HCT116 (cell line): ENCODE data around the gene CDCA4. TPM values are rescaled to one million over a fixed set of nuclear protein-coding genes. Genes with fewer than 3 reads are reported as not detected.

ENCODE experiments used
- ATAC-seq: fragments of 200-7000 bp; cut with Tn5 transposase; 2 replicates; pipeline ENCODE4 v1.9.1; 2020; ENCODE audit warnings: mild to moderate bottlenecking, moderate library complexity
- BruUV-seq: library from RNA; stranded (reverse); fragments of 400-500 nt; replicated peaks from 2 replicates; lab custom pipeline; 2021; lab: Mats Ljungman, UMichigan
- CTCF ChIA-PET: fragments of 300-600 bp; sonication (Branson Sonifier 250); formaldehyde crosslinking; loops from one replicate; lab custom pipeline; 2021; ENCODE audit warnings: antibody characterized with exemption; lab: Charles Lee
- POLR2A ChIA-PET: fragments of 300-600, 350-600 bp; sonication (Branson Sonifier 250); formaldehyde crosslinking; loops from one replicate; lab custom pipeline; 2021; ENCODE audit warnings: antibody characterized with exemption; lab: Charles Lee
- RAD21 ChIA-PET, 2 experiments: fragments of 300-600 bp; sonication (Branson Sonifier 250); formaldehyde crosslinking; loops; one replicate each; lab custom pipeline; 2023; ENCODE audit warnings: low total read pairs in 2 of 2; ENCODE audit not compliant: uncharacterized antibody in 2 of 2, unreplicated experiment in 2 of 2, low non-redundant PET in 1 of 2; lab: Charles Lee
- DNase-seq: peaks from one replicate; pipeline ENCODE4 v3.0.0-alpha.2; 2010; ENCODE audit warnings: low read depth, low spot score
- H2AFZ ChIP-seq: fragments of 200-600 bp; shearing (Covaris generic), sonication (generic); 2 replicates; pipeline ENCODE4 v1.6.1; 2017; ENCODE audit warnings: low read depth, mixed run types, mixed read lengths, antibody characterized with exemption, low read length; ENCODE audit not compliant: poor library complexity, severe bottlenecking
- H3K27ac ChIP-seq: 2 replicates; pipeline ENCODE4 v1.5.1; 2012; ENCODE audit warnings: low read depth, low read length
- H3K27me3 ChIP-seq: fragments of 200-600 bp; sonication (generic); 2 replicates; pipeline ENCODE4 v1.6.1; 2016; ENCODE audit warnings: mixed run types, low read length, mixed read lengths; ENCODE audit not compliant: insufficient read depth
- H3K36me3 ChIP-seq, 2 experiments: fragments of 200-500 bp in 1 of 2; fragments of 200-600 bp in 1 of 2; sonication (Bioruptor generic) in 1 of 2; sonication (generic) in 1 of 2; 2 replicates each; pipeline versions ENCODE4 v1.5.1 to v1.6.1; 2014 to 2016; ENCODE audit warnings: low read length in 2 of 2, inconsistent platforms in 1 of 2, mixed read lengths in 1 of 2, mixed run types in 1 of 2; ENCODE audit not compliant: insufficient read depth in 2 of 2, control insufficient read depth in 1 of 2
- H3K4me1 ChIP-seq, 2 experiments: fragments of 200-600 bp in 1 of 2; sonication (generic) in 1 of 2; 2 replicates each; pipeline versions ENCODE4 v1.5.1 to v1.6.1; 2012 to 2017; ENCODE audit warnings: low read length in 2 of 2, inconsistent platforms in 1 of 2, mild to moderate bottlenecking in 1 of 2, mixed read lengths in 1 of 2, mixed run types in 1 of 2, moderate library complexity in 1 of 2; ENCODE audit not compliant: insufficient read depth in 2 of 2, control insufficient read depth in 1 of 2
- H3K4me2 ChIP-seq: fragments of 200-600 bp; sonication (generic); 2 replicates; pipeline ENCODE4 v1.6.1; 2017; ENCODE audit warnings: mixed run types, low read length, mixed read lengths
- H3K4me3 ChIP-seq, 2 experiments: fragments of 200-600 bp in 1 of 2; sonication (generic) in 1 of 2; replicated peaks in 1 of 2; 2 replicates each; pipeline ENCODE4 v1.5.1; 2011 to 2016; ENCODE audit warnings: low read length in 2 of 2, control low read depth in 1 of 2, low read depth in 1 of 2, mild to moderate bottlenecking in 1 of 2, mixed read lengths in 1 of 2, mixed run types in 1 of 2
- H3K79me2 ChIP-seq: fragments of 200-600 bp; sonication (generic); 2 replicates; pipeline ENCODE4 v1.6.1; 2017; ENCODE audit warnings: mild to moderate bottlenecking, mixed run types, low read length, moderate library complexity, mixed read lengths; ENCODE audit not compliant: insufficient read depth
- H3K9ac ChIP-seq: fragments of 200-600 bp; sonication (generic); 2 replicates; pipeline ENCODE4 v1.6.1; 2016; ENCODE audit warnings: low read length, mixed read lengths
- H3K9me2 ChIP-seq: fragments of 200-600 bp; sonication (generic), shearing (Covaris generic); 2 replicates; pipeline ENCODE4 v1.6.1; 2017; ENCODE audit warnings: mixed run types, mild to moderate bottlenecking, moderate library complexity; ENCODE audit not compliant: insufficient read depth
- H3K9me3 ChIP-seq, 2 experiments: fragments of 200-500 bp in 1 of 2; fragments of 200-600 bp in 1 of 2; sonication (Bioruptor generic) in 1 of 2; sonication (generic) in 1 of 2; 2 replicates each; pipeline ENCODE4 v1.6.1; 2014 to 2017; ENCODE audit warnings: low read length in 2 of 2, mixed read lengths in 2 of 2, inconsistent platforms in 1 of 2, low read depth in 1 of 2, mild to moderate bottlenecking in 1 of 2, mixed run types in 1 of 2, moderate library complexity in 1 of 2; ENCODE audit not compliant: control insufficient read depth in 1 of 2, insufficient read depth in 1 of 2
- H4K20me1 ChIP-seq: fragments of 200-600 bp; sonication (generic), shearing (Covaris generic); 2 replicates; pipeline ENCODE4 v1.6.1; 2017; ENCODE audit warnings: mixed run types, mild to moderate bottlenecking, moderate library complexity; ENCODE audit not compliant: insufficient read depth
- CBX3 ChIP-seq: IDR thresholded peaks from 2 replicates; pipeline ENCODE4 v1.6.1; 2012; ENCODE audit warnings: low read depth
- CEBPB ChIP-seq: IDR thresholded peaks from 2 replicates; pipeline ENCODE4 v1.6.1; 2012; ENCODE audit warnings: low read depth
- CTCF ChIP-seq, 3 experiments: fragments of 200-600 bp in 1 of 3; sonication (generic) in 1 of 3; IDR thresholded peaks in 2 of 3; conservative IDR thresholded peaks in 1 of 3; 2 replicates each; pipeline ENCODE4 v1.5.1; 2012 to 2017; ENCODE audit warnings: low read depth in 2 of 3, low read length in 2 of 3, antibody characterized with exemption in 1 of 3, borderline replicate concordance in 1 of 3, control low read depth in 1 of 3, mild to moderate bottlenecking in 1 of 3, mixed read lengths in 1 of 3, mixed run types in 1 of 3, moderate library complexity in 1 of 3; ENCODE audit not compliant: insufficient read depth in 1 of 3
- EGR1 ChIP-seq: IDR thresholded peaks from 2 replicates; pipeline ENCODE4 v1.6.1; 2012; ENCODE audit warnings: low read depth
- ELF1 ChIP-seq: IDR thresholded peaks from 2 replicates; pipeline ENCODE4 v1.6.1; 2012; ENCODE audit warnings: low read depth, borderline replicate concordance
- EZH2 ChIP-seq: fragments of 200-600 bp; sonication (generic); IDR thresholded peaks from 2 replicates; pipeline ENCODE4 v1.6.1; 2017; ENCODE audit warnings: antibody characterized with exemption, mixed run types
- JUND ChIP-seq: IDR thresholded peaks from 2 replicates; pipeline ENCODE4 v1.6.1; 2012
- MAX ChIP-seq: IDR thresholded peaks from 2 replicates; pipeline ENCODE4 v1.6.1; 2012
- RAD21 ChIP-seq: IDR thresholded peaks from 2 replicates; pipeline ENCODE4 v1.6.1; 2012; ENCODE audit warnings: low read depth, mild to moderate bottlenecking
- SRF ChIP-seq: IDR thresholded peaks from 2 replicates; pipeline ENCODE4 v1.6.1; 2012; ENCODE audit warnings: low read depth
- TCF7L2 ChIP-seq: IDR thresholded peaks from 2 replicates; pipeline ENCODE4 v1.7.0; 2011; ENCODE audit warnings: borderline replicate concordance, inconsistent platforms; ENCODE audit not compliant: insufficient read depth, insufficient read length; ENCODE audit errors: extremely low read depth
- ZBTB33 ChIP-seq: IDR thresholded peaks from 2 replicates; pipeline ENCODE4 v1.6.1; 2011; ENCODE audit warnings: mild to moderate bottlenecking, low read length, moderate library complexity; ENCODE audit not compliant: insufficient replicate concordance; ENCODE audit errors: extremely low read depth
- ZFX ChIP-seq: fragments of 450-650 bp; IDR thresholded peaks from 2 replicates; pipeline ENCODE4 v1.6.1; 2017
- ZNF274 ChIP-seq: fragments of 200-500 bp; sonication (Bioruptor generic); IDR thresholded peaks from 2 replicates; pipeline ENCODE4 v1.6.1; 2014; ENCODE audit warnings: mild to moderate bottlenecking, low read depth, low read length, inconsistent platforms
- intact Hi-C: fragments of 100-400 bp; cut with micrococcal nuclease; formaldehyde crosslinking; loops from 2 replicates; pipeline ENCODE4 v1.10.0; 2022
- total RNA-seq: library from RNA; stranded (reverse); gene quantifications from one replicate; pipeline ENCODE4 v1.2.1, GENCODE V29; 2021; ENCODE audit not compliant: unreplicated experiment

Gene CDCA4
- total RNA-seq, 1 experiment from 2014 or later = 62.4 TPM

GRCh38 chr14:105010891-105011291, 10.0 kb downstream of the CDCA4 start:
- no peak overlapping the region for H3K27ac ChIP-seq
- H3K4me2 ChIP-seq = no peak overlapping the region
- no peaks in the 10 kb centered on the region for H3K9me3 ChIP-seq
- peaks cover 29 to 30% of the 10 kb centered on the region in 2 experiments for H3K36me3 ChIP-seq
- no TSS peak for BruUV-seq
- H4K20me1 ChIP-seq = peaks cover 20% of the 10 kb centered on the region; the same call in 1 of the 2 replicates
- intact Hi-C loops = no loop called here
- H3K4me3 ChIP-seq = no peak overlapping the region
- no peak overlapping the region for H3K9ac ChIP-seq
- ATAC-seq (no peak), DNase-seq (no peak)
- no peaks in the 10 kb centered on the region for H3K9me2 ChIP-seq
- POLR2A ChIA-PET = interaction anchor here (1.4 kb wide), 1 partner anchor 10 kb away, joined by 3 read pairs; the partner anchor contains the start of gene CDCA4
- CTCF ChIA-PET = no interaction called here
- RAD21 ChIA-PET = no interaction called here
- H3K27me3 ChIP-seq = no peaks in the 10 kb centered on the region
- H3K4me1 ChIP-seq = peaks cover 0 to under 1% of the 10 kb centered on the region in 2 experiments; a peak in 1 of 4 replicates
- peaks cover 75% of the 10 kb centered on the region for H3K79me2 ChIP-seq
- H2AFZ ChIP-seq = no peak overlapping the region
- TF ChIP-seq TCF7L2 (no peak), CBX3 (no peak), MAX (no peak), EZH2 (no peak), EGR1 (no peak), CTCF (IDR thresholded peaks at IDR 0.05 in 2 of 3, conservative IDR thresholded peaks at IDR 0.05 in 1 of 3; ENCODE audit: borderline replicate concordance in 1 of 3, insufficient read depth in 1 of 3, low read depth in 2 of 3, low read length in 2 of 3) (no peak)
- TF ChIP-seq, all 23 proteins: peak for 0

GRCh38 chr14:105010106-105010505, 10.8 kb downstream of the CDCA4 start:
- Histone ChIP-seq H3K4me1 (no peaks in the 10 kb centered on the region), H3K9ac (no peak overlapping the region), H3K9me2 (no peaks in the 10 kb centered on the region), H3K4me3 (no peak overlapping the region), H4K20me1 (peaks cover 19% of the 10 kb centered on the region; the same call in 1 of the 2 replicates), H3K79me2 (peaks cover 67% of the 10 kb centered on the region), H3K4me2 (no peak overlapping the region), H3K27ac (no peak overlapping the region), H2AFZ (no peak overlapping the region), H3K9me3 (no peaks in the 10 kb centered on the region), H3K36me3 (peaks cover 29 to 30% of the 10 kb centered on the region in 2 experiments), H3K27me3 (no peaks in the 10 kb centered on the region)
- POLR2A ChIA-PET = no interaction called here
- ATAC-seq (no peak), DNase-seq (no peak)
- RAD21 ChIA-PET = no interaction called here
- CTCF ChIA-PET = no interaction called here
- BruUV-seq = TSS peak; percentile 3
- intact Hi-C loops = no loop called here
- no peak for TF ChIP-seq CEBPB
- no peak for TF ChIP-seq ZFX
- no peak for TF ChIP-seq ZBTB33
- TF ChIP-seq ZNF274 = no peak
- no peak for TF ChIP-seq TCF7L2
- TF ChIP-seq EGR1 = no peak
- no peak for TF ChIP-seq SRF
- TF ChIP-seq CTCF (IDR thresholded peaks at IDR 0.05 in 2 of 3, conservative IDR thresholded peaks at IDR 0.05 in 1 of 3; ENCODE audit: borderline replicate concordance in 1 of 3, insufficient read depth in 1 of 3, low read depth in 2 of 3, low read length in 2 of 3) = no peak
- TF ChIP-seq JUND = no peak
- TF ChIP-seq ELF1 = no peak
- TF ChIP-seq RAD21 = no peak
